ENCODE measurements around the gene MMP25.

- no peak for TF ChIP-seq CTCF (IDR thresholded peaks at IDR 0.05)
- TF ChIP-seq POLR2A (IDR thresholded peaks at IDR 0.05), result no peak
These were observed 19.5 kb downstream of the MMP25 start for GRCh38 chr16:3065742-3066439.

Measured in Peyer's patch (tissue), 4 donors.